Activated CD8-positive, alpha-beta T cell treated with anti-CD3 and anti-CD28 coated beads for 36 hours (primary cell): ENCODE results near the gene PIAS1. TPM values are rescaled to one million over a fixed set of nuclear protein-coding genes. Genes with fewer than 3 reads are reported as not detected.

Experiments
- ATAC-seq: fragments of 200-7000 bp; cut with Tn5 transposase; one replicate; pipeline ENCODE4 v1.10.0; 2021; ENCODE audit warnings: mild to moderate bottlenecking, moderate library complexity
- CTCF ChIA-PET: fragments of 350-600 bp; sonication (Branson Sonifier 250); formaldehyde crosslinking; loops from one replicate; lab custom pipeline; 2021; ENCODE audit warnings: antibody characterized with exemption; lab: Charles Lee
- POLR2A ChIA-PET: fragments of 350-600 bp; sonication (Branson Sonifier 250); formaldehyde crosslinking; loops from one replicate; lab custom pipeline; 2021; ENCODE audit warnings: antibody characterized with exemption; lab: Charles Lee
- DNase-seq: peaks from one replicate; pipeline ENCODE4 v3.0.0-alpha.2; 2020
- H3K27ac Mint-ChIP-seq: one replicate; pipeline ENCODE4 v1.8.0; 2021; ENCODE audit warnings: mild to moderate bottlenecking, mixed read lengths
- H3K27me3 Mint-ChIP-seq: one replicate; pipeline ENCODE4 v1.8.0; 2021; ENCODE audit warnings: mixed read lengths
- H3K36me3 Mint-ChIP-seq: one replicate; pipeline ENCODE4 v1.8.0; 2021; ENCODE audit warnings: low read depth, mixed read lengths
- H3K4me1 Mint-ChIP-seq: one replicate; pipeline ENCODE4 v1.8.0; 2021; ENCODE audit warnings: low read depth, mixed read lengths
- H3K4me3 Mint-ChIP-seq: one replicate; pipeline ENCODE4 v1.8.0; 2021; ENCODE audit warnings: mild to moderate bottlenecking, moderate library complexity, mixed read lengths
- H3K9me3 Mint-ChIP-seq: one replicate; pipeline ENCODE4 v1.8.0; 2021; ENCODE audit warnings: mixed read lengths
- CTCF ChIP-seq: fragments of 200-600 bp; IDR thresholded peaks from one replicate; pipeline ENCODE4 v1.8.0; 2022; ENCODE audit warnings: antibody characterized with exemption, mild to moderate bottlenecking
- intact Hi-C: fragments of 100-400 bp; cut with micrococcal nuclease; formaldehyde crosslinking; loops from one replicate; pipeline ENCODE4 v1.10.0; 2022
- total RNA-seq, 2 experiments: library from RNA; stranded (reverse); gene quantifications; one replicate each; pipeline ENCODE4 v1.2.3, GENCODE V29; 2021

The PIAS1 gene
- total RNA-seq, 2 experiments from 2014 or later: 26.0 to 29.8 TPM

GRCh38 chr15:68206711-68207151 lies 152.6 kb downstream of the PIAS1 start:
- Mint-ChIP-seq H3K27me3 (no peaks in the 10 kb centered on the region), H3K36me3 (peaks cover 12% of the 10 kb centered on the region), H3K4me3 (no peak overlapping the region), H3K4me1 (peaks cover 26% of the 10 kb centered on the region), H3K27ac (no peak overlapping the region), H3K9me3 (no peaks in the 10 kb centered on the region)
- intact Hi-C loops: no loop called here
- ATAC-seq: no peak
- no peak for TF ChIP-seq CTCF
- CTCF ChIA-PET: no interaction called here
- DNase-seq: no peak
- POLR2A ChIA-PET: no interaction called here

GRCh38 chr15:68207176-68207935 lies 153.2 kb downstream of the PIAS1 start:
- POLR2A ChIA-PET: no interaction called here
- TF ChIP-seq CTCF: no peak
- DNase-seq: no peak
- no peaks in the 10 kb centered on the region for H3K9me3 Mint-ChIP-seq
- CTCF ChIA-PET: no interaction called here
- no peak for ATAC-seq
- H3K4me3 Mint-ChIP-seq: no peak overlapping the region
- H3K4me1 Mint-ChIP-seq: peaks cover 26% of the 10 kb centered on the region
- H3K27ac Mint-ChIP-seq: no peak overlapping the region
- intact Hi-C loops: no loop called here
- H3K27me3 Mint-ChIP-seq: no peaks in the 10 kb centered on the region
- peaks cover 12% of the 10 kb centered on the region for H3K36me3 Mint-ChIP-seq

- POLR2A ChIA-PET: interaction anchor here (0.8 kb wide), 1 partner anchor 21 kb away, joined by 3 read pairs; no protein-coding TSS in a partner anchor
- Mint-ChIP-seq H3K27ac (no peak overlapping the region), H3K4me3 (no peak overlapping the region), H3K4me1 (peaks cover 26% of the 10 kb centered on the region), H3K36me3 (peaks cover 12% of the 10 kb centered on the region), H3K9me3 (no peaks in the 10 kb centered on the region), H3K27me3 (no peaks in the 10 kb centered on the region)
- intact Hi-C loops: no loop called here
- CTCF ChIA-PET: no interaction called here
- TF ChIP-seq CTCF: no peak
- DNase-seq (no peak), ATAC-seq (no peak)
Measured at GRCh38 chr15:68208136-68208535, 154.0 kb downstream of the PIAS1 start.

GRCh38 chr15:68208636-68209240 lies 154.6 kb downstream of the PIAS1 start:
- Mint-ChIP-seq H3K4me3 (no peak overlapping the region), H3K36me3 (peaks cover 13% of the 10 kb centered on the region), H3K27ac (peak overlapping the region; percentile 70), H3K27me3 (no peaks in the 10 kb centered on the region), H3K4me1 (peaks cover 26% of the 10 kb centered on the region), H3K9me3 (no peaks in the 10 kb centered on the region)
- CTCF ChIA-PET: no interaction called here
- intact Hi-C loops: no loop called here
- POLR2A ChIA-PET: interaction anchor here (0.8 kb wide), 1 partner anchor 20 kb away, joined by 3 read pairs; no protein-coding TSS in a partner anchor
- peak; percentile 31 for ATAC-seq
- DNase-seq: peak; percentile 51
- TF ChIP-seq CTCF: no peak

- H3K27ac Mint-ChIP-seq: peak overlapping the region; percentile 72
- peaks cover 26% of the 10 kb centered on the region for H3K4me1 Mint-ChIP-seq
- intact Hi-C loops: no loop called here
- H3K36me3 Mint-ChIP-seq: peaks cover 14% of the 10 kb centered on the region
- no peaks in the 10 kb centered on the region for H3K9me3 Mint-ChIP-seq
- no peaks in the 10 kb centered on the region for H3K27me3 Mint-ChIP-seq
- POLR2A ChIA-PET: interaction anchor here (0.8 kb wide), 1 partner anchor 20 kb away, joined by 3 read pairs; no protein-coding TSS in a partner anchor
- CTCF ChIA-PET: no interaction called here
- TF ChIP-seq CTCF: no peak
- DNase-seq (no peak), ATAC-seq (peak; percentile 2)
- no peak overlapping the region for H3K4me3 Mint-ChIP-seq
Measured at GRCh38 chr15:68209272-68209671, 155.2 kb downstream of the PIAS1 start.
